B cell (primary cell): ENCODE data around the gene AKT3. TPM values are rescaled to one million over a fixed set of nuclear protein-coding genes. Genes with fewer than 3 reads are reported as not detected.

Experiments used
- ATAC-seq: fragments of 200-7000 bp; cut with Tn5 transposase; one replicate; pipeline ENCODE4 v1.10.0; 2021; ENCODE audit warnings: low read depth, mild to moderate bottlenecking, moderate number of reproducible peaks, moderate library complexity
- CTCF ChIA-PET: fragments of 350-600 bp; sonication (Branson Sonifier 250); formaldehyde crosslinking; loops from one replicate; lab custom pipeline; 2021; ENCODE audit warnings: antibody characterized with exemption, inconsistent platforms; lab: Charles Lee
- POLR2A ChIA-PET: fragments of 350-600 bp; sonication (Branson Sonifier 250); formaldehyde crosslinking; loops from one replicate; lab custom pipeline; 2021; ENCODE audit warnings: antibody characterized with exemption; lab: Charles Lee
- DNase-seq: peaks from one replicate; pipeline ENCODE4 v3.0.0; 2013
- H2AFZ ChIP-seq: 2 replicates; pipeline ENCODE4 v1.6.1; 2012; ENCODE audit warnings: mild to moderate bottlenecking, low read depth, low read length; ENCODE audit not compliant: insufficient read depth, poor library complexity, severe bottlenecking
- H3K27ac ChIP-seq, 2 donors: 1 replicate in 1 of 2; 2 replicates in 1 of 2; pipeline ENCODE4 v1.5.1; 2012 to 2013; ENCODE audit warnings: low read length in 2 of 2, mild to moderate bottlenecking in 2 of 2, moderate library complexity in 1 of 2
- H3K27me3 ChIP-seq, 4 experiments: fragments of 200-600 bp in 1 of 4; sonication (generic) in 1 of 4; replicated peaks in 1 of 4; 1 replicate in 2 of 4; 2 replicates in 2 of 4; pipeline versions ENCODE4 v1.6.1 to v1.7.0; 2013 to 2016; ENCODE audit warnings: low read length in 3 of 4, mild to moderate bottlenecking in 2 of 4, mixed read lengths in 1 of 4, moderate library complexity in 1 of 4; ENCODE audit not compliant: insufficient read depth in 4 of 4, control insufficient read depth in 3 of 4; ENCODE audit errors: control extremely low read depth in 1 of 4
- H3K36me3 ChIP-seq, 2 experiments: replicated peaks in 1 of 2; 1 replicate in 1 of 2; 2 replicates in 1 of 2; pipeline versions ENCODE4 v1.6.1 to v1.7.1; 2013; ENCODE audit warnings: low read length in 1 of 2; ENCODE audit not compliant: insufficient read depth in 2 of 2, control insufficient read depth in 1 of 2; ENCODE audit errors: control extremely low read depth in 1 of 2, extremely low read depth in 1 of 2
- H3K4me1 ChIP-seq, 2 donors: fragments of 200-600 bp in 1 of 2; sonication (generic) in 1 of 2; 1 replicate in 1 of 2; 2 replicates in 1 of 2; pipeline versions ENCODE4 v1.5.1 to v1.6.1; 2013 to 2017; ENCODE audit warnings: low read length in 2 of 2; ENCODE audit not compliant: control insufficient read depth in 2 of 2, insufficient read depth in 2 of 2
- H3K4me2 ChIP-seq: replicated peaks from 2 replicates; pipeline ENCODE3; 2012; ENCODE audit warnings: mild to moderate bottlenecking, low read depth, low read length; ENCODE audit not compliant: poor library complexity, severe bottlenecking
- H3K4me3 ChIP-seq, 5 experiments: fragments of 200-600 bp in 1 of 5; sonication (generic) in 1 of 5; 1 replicate in 3 of 5; 2 replicates in 2 of 5; pipeline versions ENCODE4 v1.5.1 to v1.7.0; 2011 to 2016; ENCODE audit warnings: low read length in 4 of 5, mild to moderate bottlenecking in 4 of 5, low read depth in 2 of 5, control low read depth in 1 of 5, moderate library complexity in 1 of 5; ENCODE audit not compliant: insufficient read depth in 1 of 5; ENCODE audit errors: control extremely low read depth in 1 of 5, extremely low read depth in 1 of 5
- H3K79me2 ChIP-seq: fragments of 200-600 bp; sonication (generic); one replicate; pipeline ENCODE4 v1.6.0; 2016; ENCODE audit warnings: low read length; ENCODE audit not compliant: control insufficient read depth, insufficient read depth
- H3K9ac ChIP-seq: fragments of 200-600 bp; sonication (generic); 2 replicates; pipeline ENCODE4 v1.6.1; 2017; ENCODE audit warnings: mild to moderate bottlenecking, low read length, moderate library complexity
- H3K9me3 ChIP-seq, 3 donors: one replicate each; pipeline versions ENCODE4 v1.6.1 to v1.7.1; 2013; ENCODE audit warnings: low read length in 2 of 3; ENCODE audit not compliant: control insufficient read depth in 2 of 3, insufficient read depth in 1 of 3; ENCODE audit errors: control extremely low read depth in 1 of 3
- H4K20me1 ChIP-seq: 2 replicates; pipeline ENCODE4 v1.6.0; 2012; ENCODE audit warnings: mild to moderate bottlenecking, low read length; ENCODE audit not compliant: insufficient read depth, control insufficient read depth, poor library complexity, severe bottlenecking
- H3K27ac Mint-ChIP-seq: one replicate; pipeline ENCODE4 v1.8.0; 2021; ENCODE audit warnings: mixed read lengths
- H3K27me3 Mint-ChIP-seq: one replicate; pipeline ENCODE4 v1.8.0; 2021; ENCODE audit warnings: mixed read lengths
- H3K4me1 Mint-ChIP-seq: one replicate; pipeline ENCODE4 v1.8.0; 2021; ENCODE audit warnings: mixed read lengths
- H3K4me3 Mint-ChIP-seq: one replicate; pipeline ENCODE4 v1.8.0; 2021; ENCODE audit warnings: mixed read lengths
- H3K9me3 Mint-ChIP-seq: one replicate; pipeline ENCODE4 v1.8.0; 2022; ENCODE audit warnings: mixed read lengths; ENCODE audit not compliant: insufficient read depth
- EZH2 ChIP-seq: IDR thresholded peaks from 2 replicates; pipeline ENCODE4 v1.6.1; 2012; ENCODE audit warnings: borderline replicate concordance, low read depth, mild to moderate bottlenecking, moderate library complexity, low read length; ENCODE audit not compliant: insufficient read depth, poor library complexity, severe bottlenecking
- WGBS: methylation state at CpG from one replicate; pipeline ENCODE4 v1.1.5; 2013; ENCODE audit warnings: missing lambda C conversion rate; ENCODE audit not compliant: insufficient coverage; 5-methylcytosine and 5-hydroxymethylcytosine counted together
- intact Hi-C: fragments of 100-400 bp; cut with micrococcal nuclease; formaldehyde crosslinking; loops from one replicate; pipeline ENCODE4 v1.10.0; 2022
- polyA plus RNA-seq: library from polyadenylated mRNA; depleted of rRNA; stranded (reverse); fragments of >200 nt; gene quantifications from 2 replicates; pipeline ENCODE4 v1.2.3, GENCODE V29; 2012
- total RNA-seq, 2 donors: library from RNA; stranded (reverse); fragments of 120-200 nt in 1 of 2; gene quantifications; 1 replicate in 1 of 2; 2 replicates in 1 of 2; pipeline versions ENCODE4 v1.2.3 to v1.2.4, GENCODE V29; 2013 to 2022
- TF ChIP-seq, protein P1 (sequence below): fragments of 200-600 bp; IDR thresholded peaks from one replicate; pipeline ENCODE4 v1.8.0; 2022; ENCODE audit warnings: antibody characterized with exemption, mild to moderate bottlenecking

Gene AKT3
- total and polyA plus RNA-seq, 2 donors (not counting 1 experiment from before 2014, with no cell fraction given), result 4.4 to 148 TPM

DNA sequence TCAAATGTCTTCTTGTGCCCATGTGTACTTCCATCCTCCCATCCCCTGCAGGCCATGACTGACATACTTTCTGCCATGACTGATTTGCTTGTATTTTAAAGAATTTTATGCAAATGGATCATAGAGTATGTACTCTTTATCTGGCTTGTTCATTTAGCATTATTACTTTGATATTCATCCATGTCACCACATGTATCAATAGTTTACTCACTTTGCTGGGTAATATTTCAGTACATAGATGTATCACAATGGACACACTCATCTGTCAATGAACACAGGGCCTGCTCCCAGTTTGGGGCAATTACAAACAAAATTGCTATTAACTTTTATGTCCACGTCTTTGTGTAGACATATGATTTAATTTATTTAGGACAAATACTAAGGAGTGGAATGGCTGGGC, 335.1 kb downstream of the AKT3 start:
- Histone ChIP-seq H3K27ac (no peak overlapping the region), H3K27me3 (no peaks in the 10 kb centered on the region), H4K20me1 (no peaks in the 10 kb centered on the region), H3K4me3 (no peak overlapping the region), H3K9ac (no peak overlapping the region), H3K9me3 (peaks cover 0 to 4% (median 3%) of the 10 kb centered on the region in 3 donors), H3K36me3 (peaks cover 0 to 13% of the 10 kb centered on the region in 2 experiments), H3K4me2 (no peak overlapping the region), H2AFZ (no peak overlapping the region), H3K79me2 (no peaks in the 10 kb centered on the region), H3K4me1 (no peaks in the 10 kb centered on the region)
- ATAC-seq (no peak), DNase-seq (no peak)
- ChIA-PET CTCF (no interaction called here), POLR2A (no interaction called here)
- Mint-ChIP-seq H3K4me3 (no peak overlapping the region), H3K9me3 (no peaks in the 10 kb centered on the region), H3K27ac (no peak overlapping the region), H3K4me1 (peaks cover 17% of the 10 kb centered on the region), H3K27me3 (no peaks in the 10 kb centered on the region)
- intact Hi-C loops, result no loop called here
- WGBS, result no CpG with 5 or more reads among the region's 1 CpG
- TF ChIP-seq EZH2, result no peak
- TF ChIP-seq, protein P1, sequence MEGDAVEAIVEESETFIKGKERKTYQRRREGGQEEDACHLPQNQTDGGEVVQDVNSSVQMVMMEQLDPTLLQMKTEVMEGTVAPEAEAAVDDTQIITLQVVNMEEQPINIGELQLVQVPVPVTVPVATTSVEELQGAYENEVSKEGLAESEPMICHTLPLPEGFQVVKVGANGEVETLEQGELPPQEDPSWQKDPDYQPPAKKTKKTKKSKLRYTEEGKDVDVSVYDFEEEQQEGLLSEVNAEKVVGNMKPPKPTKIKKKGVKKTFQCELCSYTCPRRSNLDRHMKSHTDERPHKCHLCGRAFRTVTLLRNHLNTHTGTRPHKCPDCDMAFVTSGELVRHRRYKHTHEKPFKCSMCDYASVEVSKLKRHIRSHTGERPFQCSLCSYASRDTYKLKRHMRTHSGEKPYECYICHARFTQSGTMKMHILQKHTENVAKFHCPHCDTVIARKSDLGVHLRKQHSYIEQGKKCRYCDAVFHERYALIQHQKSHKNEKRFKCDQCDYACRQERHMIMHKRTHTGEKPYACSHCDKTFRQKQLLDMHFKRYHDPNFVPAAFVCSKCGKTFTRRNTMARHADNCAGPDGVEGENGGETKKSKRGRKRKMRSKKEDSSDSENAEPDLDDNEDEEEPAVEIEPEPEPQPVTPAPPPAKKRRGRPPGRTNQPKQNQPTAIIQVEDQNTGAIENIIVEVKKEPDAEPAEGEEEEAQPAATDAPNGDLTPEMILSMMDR, result no peak

DNA sequence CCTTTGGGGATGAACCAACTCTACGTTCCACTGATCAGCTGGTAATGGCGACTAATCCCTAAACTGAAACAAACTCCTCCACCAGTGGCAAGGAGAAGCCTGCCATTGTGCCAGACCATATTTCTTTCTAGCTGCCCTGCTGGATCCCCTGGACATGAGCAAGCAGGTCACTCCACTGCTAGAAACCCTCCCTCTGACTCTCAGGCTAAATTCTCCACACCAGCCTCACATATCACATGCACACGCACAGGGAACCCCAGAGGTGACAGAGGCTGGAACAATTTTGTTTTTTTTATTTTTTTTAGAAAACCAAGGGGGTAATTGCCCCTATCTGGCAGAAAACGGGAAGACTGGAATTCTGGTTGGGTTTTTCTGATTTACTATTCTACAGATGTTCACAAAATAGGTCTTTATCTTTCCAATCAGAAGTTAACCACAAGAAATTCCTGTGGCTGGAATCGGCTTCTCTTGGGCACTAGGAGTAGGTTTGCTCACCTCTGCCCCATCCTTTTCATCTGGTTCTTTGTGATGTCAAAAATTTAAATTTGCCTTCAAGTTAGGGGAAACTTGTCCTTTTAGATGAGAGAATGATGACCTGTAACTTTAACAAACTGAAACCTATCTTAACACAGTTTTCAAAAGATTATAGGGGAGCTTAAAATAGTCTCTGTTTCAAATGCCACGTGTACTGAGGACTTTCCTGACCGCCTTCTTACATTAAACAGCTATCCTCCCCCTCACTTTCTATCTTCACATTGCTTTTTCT, 336.1 kb downstream of the AKT3 start:
- Mint-ChIP-seq H3K27me3 (no peaks in the 10 kb centered on the region), H3K4me3 (no peak overlapping the region), H3K9me3 (no peaks in the 10 kb centered on the region), H3K4me1 (peaks cover 24% of the 10 kb centered on the region), H3K27ac (no peak overlapping the region)
- ChIA-PET POLR2A (no interaction called here), CTCF (no interaction called here)
- Histone ChIP-seq H3K4me2 (no peak overlapping the region), H3K79me2 (no peaks in the 10 kb centered on the region), H4K20me1 (no peaks in the 10 kb centered on the region), H3K27me3 (no peaks in the 10 kb centered on the region), H3K36me3 (peaks cover 0 to 13% of the 10 kb centered on the region in 2 experiments), H3K9ac (no peak overlapping the region), H3K9me3 (peaks cover 0 to 4% (median 3%) of the 10 kb centered on the region in 3 donors), H2AFZ (no peak overlapping the region), H3K4me3 (no peak overlapping the region), H3K4me1 (peaks cover 0 to 1% of the 10 kb centered on the region in 2 donors), H3K27ac (no peak overlapping the region)
- no peak for ATAC-seq
- no peak for DNase-seq
- WGBS, result 49% methylated on average over 4 of the region's 7 CpGs
- intact Hi-C loops, result no loop called here
- no peak for TF ChIP-seq EZH2
- TF ChIP-seq, protein P1, result no peak
